GM21381 (cell line): ENCODE results near the gene PBX1.
"Not testable (repeated sequence)": the region's sequence is repeated elsewhere in the genome, so short reads cannot be mapped to it uniquely, and the experiment has no call there.

ENCODE experiments used
- ATAC-seq: cut with Tn5 transposase; IDR thresholded peaks from one replicate; pipeline ENCODE4 v1.9.1; 2021; ENCODE audit warnings: mild to moderate bottlenecking, moderate library complexity; ENCODE audit not compliant: unreplicated experiment

PBX1 gene

DNA sequence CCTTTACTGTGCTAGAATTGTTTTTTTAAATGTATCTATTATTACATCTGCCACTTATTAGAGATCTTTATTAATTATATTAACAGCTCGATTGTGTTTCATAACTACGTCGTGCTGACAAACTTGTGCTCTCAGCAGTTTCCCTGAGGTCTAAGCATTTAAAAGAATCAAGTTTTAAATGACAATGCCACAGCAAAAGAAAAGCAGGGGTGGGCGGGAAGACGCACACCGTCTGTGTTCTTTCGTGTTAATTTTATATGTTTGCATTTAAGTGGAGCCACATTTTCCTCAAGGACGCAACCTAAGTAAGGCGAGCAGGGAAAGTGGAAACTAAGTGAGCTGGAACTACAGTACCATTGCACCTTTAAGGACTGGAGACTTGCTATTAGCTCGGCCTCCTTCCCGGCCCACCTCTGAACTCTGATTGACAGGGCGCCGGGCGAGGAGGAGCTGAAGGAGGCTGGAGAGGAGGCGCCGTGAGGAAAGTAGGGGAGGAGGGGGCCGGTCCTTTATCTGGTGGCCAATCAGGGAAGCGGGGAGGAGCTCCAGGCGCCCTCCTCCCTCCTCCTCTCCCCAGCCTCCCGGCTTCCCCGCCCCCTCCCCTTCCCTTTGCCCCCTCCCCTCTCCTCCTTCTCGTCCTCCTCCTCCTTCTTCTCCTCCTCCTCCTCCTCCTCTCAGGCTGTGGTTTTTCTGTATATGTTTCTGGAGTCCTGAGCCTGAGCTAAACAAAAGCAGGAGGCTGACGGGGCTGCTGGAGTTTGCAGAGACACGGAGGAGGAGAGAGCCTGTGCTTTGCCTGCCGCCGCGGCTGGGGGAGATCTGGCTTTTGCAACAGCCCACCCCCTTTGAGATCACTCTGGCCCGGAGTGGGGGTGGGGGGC is at the start of gene PBX1:
Gene PBX1, plus strand, starts transcription at position 724 of the 881 bp plus-strand sequence.
- ATAC-seq = peak; percentile 100

DNA sequence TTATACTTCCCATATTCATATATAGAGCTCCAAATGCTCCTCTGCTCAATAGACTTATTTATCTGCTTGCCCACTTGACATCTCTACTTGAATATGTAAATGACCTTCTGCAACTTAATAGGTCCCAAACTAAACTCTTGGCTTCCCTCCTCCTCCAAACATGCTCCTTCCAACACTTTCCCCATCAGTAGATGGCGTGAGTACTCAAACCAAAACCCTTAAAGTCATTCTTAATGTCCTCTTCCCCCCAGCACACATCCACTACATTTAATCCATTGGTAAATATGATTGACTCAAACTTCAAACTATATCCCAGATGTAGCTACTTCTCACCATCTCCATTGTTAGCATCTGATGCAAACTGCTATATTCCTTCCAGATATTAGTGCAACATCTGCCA is 48.5 kb upstream of the PBX1 start:
- ATAC-seq = no peak

DNA sequence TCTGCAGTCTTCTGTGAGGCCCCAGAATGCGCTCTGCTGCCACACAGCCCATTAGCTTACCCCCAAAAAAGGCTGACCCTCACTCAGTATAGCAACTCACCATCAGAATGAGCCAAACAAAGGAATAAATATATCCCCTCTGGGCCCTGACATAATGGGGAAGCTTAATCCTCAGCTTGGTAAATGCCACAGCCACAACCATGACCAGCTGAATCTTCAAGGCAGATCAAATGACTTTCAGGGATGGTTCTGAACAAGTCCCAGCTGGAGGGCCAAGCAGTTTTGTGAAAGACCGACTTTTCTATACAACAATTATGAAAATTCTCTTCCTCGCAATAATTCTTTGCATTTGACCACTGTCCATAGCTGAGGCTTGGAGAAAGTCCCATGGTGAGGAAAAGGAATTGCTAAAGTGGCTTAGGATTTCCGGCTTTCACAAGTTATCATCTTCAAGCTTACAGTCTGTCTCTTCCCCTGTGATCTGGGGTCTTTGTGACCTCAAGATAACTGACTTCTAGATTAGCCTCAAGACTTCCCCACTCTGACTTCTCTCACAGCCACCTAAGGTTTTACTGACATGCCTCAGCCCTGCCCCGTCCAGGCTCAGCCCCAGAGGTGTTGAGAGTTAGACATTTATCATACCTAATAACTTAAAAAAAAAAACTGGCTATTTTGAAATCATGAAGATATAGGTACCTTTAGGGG is 47.8 kb upstream of the PBX1 start:
- no peak for ATAC-seq

DNA sequence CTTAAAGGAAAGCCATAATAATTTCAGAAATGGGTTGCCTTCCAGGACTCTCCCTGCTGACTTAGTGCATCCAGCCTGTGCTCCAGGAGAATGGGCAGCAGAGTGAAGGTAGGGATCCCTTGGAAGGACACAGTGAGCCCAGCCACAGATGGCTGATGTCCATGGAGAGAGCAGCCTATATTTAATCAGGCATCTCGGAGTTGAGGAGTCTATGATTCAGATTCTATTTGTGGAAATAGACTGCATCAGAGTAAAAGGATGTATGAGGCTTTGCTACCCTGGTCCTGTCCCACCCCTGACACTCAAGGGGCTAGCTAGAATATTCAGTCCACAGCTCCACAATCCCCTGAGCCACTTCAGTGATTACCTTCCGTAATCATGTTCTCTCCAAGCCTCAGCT is 43.8 kb upstream of the PBX1 start:
- no peak for ATAC-seq

DNA sequence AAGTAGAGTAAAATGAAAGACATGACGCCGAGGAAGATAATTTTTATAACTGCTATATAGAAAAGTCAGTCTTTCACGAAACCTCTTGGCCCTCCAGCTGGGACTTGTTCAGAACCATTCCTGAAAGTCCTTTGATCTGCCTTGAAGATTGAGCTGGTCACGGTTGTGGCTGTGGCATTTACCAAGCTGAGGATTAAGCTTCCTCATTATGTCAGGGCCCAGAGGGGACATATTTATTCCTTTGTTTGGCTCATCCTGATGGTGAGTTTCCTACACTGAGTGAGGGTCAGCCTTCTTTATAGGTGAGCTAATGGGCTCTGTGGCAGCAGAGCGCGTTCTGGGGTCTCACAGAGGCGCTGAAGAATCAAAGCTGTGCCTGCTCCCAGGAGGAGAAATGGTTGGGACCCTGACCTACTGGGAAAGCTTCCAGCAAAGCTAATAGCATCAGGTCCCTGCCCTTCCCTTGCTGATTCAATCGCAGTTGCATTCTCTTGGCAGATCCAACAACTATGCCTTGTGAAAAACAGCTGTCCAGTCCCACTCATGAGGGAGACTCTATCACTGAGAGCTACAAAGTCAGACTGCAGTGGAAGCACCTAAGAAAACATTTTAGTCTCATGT is 43.2 kb upstream of the PBX1 start:
- no peak for ATAC-seq

DNA sequence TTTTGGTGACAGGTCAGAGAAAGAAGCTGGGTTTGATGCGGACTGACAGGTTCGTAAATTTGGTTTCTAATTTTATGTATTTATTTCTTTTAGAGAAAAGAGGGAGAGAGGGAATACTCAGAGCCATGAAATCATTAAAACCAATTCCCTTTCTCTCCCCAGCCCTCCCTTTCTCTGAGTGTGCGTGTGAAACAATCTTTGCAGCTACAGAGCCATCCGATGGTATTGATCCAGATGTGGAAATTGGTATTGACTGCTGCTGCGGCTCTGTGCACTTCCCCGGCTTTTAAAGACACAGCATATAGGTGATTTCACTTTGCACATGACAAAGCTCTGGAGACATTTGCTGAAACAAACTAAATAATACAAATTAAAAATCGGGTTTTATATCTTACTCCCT is 42.4 kb upstream of the PBX1 start:
- no peak for ATAC-seq

DNA sequence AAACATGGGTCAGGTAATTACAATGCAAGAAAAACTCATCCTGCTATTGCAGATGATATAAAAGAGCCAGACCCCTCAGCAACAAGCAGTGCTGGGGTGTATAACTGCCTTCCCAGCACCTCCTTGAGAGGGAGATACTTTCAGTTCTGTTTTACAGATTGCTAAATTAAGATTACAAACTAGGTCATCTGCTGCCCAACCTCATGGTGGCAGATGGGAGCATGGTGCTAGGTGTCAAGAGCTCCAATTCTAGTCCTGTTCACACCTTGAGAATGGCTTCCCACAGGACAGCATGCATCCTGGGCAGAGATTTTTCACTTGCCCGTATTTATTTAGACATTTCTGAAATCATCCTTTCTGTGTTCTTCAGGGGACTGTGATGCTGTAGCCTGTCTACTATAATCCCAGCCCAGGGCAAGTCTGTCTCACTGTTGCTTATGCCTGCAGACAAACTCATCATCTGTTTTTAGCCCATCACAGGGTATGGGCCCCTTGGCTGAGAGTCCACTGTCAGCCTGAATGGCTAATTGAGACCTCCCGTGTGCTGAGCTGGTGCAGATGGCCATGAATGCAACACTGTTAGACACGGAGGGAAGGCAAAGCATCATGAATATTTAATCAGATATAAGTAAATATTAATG is 40.2 kb upstream of the PBX1 start:
- no peak for ATAC-seq

DNA sequence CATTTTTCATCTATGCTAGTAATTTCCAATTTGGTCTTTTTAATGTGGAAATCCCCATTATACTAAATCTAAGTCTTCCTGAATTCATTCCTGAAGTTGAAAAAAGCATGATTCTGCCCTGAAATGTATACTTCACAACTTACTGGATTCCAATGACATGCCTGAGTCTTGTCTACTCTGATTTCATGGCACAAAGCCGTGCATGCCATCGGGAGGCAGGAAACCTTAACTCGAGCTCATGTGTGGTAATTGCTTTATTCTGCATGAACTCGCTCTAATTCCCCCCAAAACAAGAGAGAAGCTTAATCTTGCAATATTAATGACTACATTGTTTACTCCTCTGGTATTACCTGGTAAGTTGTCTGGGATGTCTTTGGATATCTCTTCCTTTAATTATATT is 39.6 kb upstream of the PBX1 start:
- no peak for ATAC-seq

DNA sequence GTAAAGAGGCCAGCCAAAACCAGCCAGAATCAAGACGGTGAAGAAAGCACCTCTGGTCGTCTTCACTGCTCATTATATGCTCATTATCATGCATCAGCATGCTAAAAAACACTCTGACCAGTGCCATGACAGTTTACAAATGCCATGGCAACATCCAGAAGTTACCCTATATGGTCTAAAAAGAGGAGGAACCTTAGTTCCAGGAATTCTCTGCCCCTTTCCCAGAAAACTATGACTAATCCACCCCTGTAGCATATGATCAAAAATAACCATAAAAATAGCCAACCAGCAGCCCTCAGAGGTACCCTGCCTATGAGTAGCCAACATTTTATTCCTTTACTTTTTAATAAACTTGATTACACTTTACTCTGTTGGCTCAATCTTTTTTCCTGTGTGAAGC is 34.2 kb upstream of the PBX1 start:
- no peak for ATAC-seq

DNA sequence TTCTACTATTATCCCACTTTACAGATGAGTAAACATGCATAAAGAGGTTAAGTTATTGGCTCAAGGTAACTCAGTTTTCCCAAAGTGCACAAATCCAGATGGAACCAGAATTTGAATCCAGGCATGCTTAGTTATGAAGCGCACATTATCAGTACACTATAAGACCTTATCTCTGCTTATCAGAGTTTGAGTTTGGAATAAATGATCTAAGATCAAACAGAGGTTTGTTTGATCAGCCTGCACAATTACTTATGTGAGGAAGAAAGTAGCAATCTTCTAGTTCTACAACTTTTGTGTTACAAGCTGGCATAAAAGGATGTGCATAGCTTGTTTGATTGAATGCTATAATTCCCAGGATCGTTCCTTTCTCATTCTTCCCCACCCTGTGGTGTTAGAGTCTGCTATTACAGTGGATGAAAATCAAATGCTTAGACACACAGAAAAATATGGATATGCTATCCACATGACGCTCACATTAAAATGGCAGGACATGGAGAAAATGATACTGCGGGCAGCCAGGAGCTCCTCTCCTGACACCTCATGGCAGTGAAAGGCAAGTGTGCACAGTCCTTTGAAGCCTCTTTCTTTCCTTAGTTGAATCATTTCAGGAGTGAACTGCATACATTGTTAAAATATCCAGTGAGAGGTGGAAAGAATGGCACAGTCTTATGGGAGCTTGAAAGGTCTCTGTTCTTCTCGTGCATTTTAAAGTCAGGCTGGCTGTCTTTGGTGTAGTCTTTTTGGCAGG is 23.9 kb upstream of the PBX1 start:
- no peak for ATAC-seq

DNA sequence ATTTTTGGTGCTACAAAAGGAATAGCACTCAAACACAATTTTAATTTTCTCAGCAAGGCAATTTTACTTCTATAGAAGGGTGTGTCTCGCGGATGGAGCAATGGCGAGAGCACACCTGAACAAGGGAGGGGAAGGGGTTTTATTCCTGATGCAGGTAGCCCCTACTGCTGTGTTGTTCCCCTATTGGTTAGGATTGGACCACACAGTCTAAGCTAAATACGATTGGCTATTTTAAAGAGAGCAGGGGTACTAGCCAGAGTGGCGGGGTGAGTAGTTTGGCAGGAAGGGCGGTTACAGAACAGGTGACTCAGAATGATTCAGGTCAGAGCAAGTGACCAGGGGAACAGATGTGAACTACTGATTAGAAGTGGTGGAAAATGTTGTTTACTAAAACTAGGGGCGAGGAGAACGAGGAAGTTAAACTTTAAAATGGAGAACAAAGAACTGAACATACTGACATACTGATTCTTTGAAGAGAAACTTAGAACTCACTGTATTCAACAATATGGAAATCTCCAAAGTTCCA is 6.5 kb upstream of the PBX1 start:
- not testable (repeated sequence) for ATAC-seq

DNA sequence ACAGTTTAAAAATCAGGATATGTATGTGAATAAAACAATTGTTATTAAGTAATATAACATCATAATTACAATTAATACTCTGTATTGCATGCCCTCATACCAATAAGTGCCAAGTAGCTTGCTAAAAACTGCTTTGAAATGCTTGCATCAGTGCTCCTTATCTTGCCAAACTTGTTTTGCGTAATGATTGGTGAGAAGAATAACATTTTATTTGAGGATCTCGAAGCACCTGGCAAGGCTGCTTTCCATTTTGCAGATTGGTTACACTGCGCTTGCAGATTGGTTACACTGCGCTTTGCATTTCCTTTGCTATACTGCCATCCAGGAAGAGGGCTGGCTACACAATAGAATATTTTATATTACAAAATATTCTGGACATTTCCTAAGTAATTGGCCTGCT is 1.7 kb upstream of the PBX1 start:
- no peak for ATAC-seq

DNA sequence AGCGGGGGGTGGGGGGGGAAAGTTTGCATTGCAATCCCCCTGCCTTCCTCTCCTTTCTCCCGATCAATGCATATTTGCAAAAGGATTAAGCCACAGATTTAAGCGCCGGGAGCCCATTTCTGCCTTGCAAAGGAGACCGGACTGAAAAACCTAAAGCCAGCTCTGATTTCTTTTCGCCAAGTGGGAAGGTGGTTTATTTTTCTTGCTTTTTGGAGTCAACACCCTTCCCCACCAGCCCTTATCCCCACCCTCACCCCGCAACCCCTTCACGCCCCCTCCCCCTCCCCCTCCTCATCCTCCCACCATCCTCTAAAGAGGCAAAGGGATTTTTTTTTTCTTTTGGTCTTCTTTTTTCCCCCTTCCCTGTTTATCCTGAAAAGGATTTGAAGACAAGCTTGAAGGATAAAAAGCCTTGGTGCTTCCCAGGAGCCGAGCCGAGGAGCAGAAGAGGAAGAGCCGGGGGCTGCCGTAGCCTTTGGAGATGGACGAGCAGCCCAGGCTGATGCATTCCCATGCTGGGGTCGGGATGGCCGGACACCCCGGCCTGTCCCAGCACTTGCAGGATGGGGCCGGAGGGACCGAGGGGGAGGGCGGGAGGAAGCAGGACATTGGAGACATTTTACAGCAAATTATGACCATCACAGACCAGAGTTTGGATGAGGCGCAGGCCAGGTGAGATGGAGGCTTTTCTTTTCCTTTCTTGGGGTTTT is 513 bp downstream of the PBX1 start:
- no peak for ATAC-seq

DNA sequence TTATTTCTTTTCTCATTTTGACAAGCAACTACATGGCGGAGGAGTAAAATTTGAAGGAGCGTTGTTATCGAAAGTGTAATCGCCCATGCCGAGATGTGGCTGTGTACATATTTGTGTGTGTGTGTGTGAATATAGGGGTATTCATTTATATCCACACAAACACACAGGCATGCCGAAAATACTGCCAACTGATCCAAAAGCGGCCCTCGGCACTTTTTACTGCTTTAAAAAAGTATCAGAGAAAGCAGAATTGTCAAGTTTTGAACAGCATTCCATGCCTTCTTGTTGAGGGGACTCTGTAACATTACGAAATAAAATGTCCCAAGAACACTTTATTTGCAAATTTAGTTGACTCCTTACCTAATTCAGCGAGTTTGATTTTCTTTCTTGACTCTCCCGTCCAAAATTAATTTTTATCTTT is 1.1 kb downstream of the PBX1 start:
- ATAC-seq = no peak

DNA sequence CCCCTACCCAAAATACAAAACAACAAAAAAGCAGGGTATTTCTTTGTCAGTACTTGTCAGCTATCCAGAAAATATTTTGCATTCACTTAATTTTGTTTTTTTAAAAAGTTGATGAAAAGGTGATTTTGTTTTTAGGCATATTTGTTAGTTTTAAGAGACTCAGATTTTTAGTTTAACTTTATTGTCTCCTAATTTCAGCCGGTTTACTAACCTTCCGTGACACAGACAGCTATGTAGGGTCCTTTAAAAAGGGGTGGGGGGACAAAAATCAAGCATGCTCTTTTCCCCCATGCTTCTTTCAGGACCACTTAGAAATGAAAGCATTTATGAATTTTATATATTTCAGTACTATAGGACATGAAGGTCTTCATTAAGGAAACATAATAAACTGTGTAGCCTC is 1.6 kb downstream of the PBX1 start:
- ATAC-seq = no peak

DNA sequence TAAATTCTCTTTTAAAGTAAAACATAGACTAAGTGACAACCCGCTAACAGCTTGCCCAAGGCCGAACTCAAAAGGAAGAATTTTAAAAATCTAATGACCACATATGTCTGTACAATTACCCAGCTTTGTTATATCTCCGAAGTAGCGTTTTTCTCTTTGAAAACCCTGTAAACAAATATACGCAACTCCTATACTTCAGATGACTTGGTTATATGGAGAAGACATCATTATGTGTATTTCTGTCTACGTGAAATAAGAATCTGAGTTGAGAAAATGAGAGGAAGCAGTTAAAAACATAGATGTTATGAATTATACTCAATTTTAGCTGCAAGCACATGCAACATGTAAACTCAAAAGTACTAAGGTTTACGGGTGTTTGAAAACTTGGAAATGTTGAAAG is 2.0 kb downstream of the PBX1 start:
- ATAC-seq = no peak

DNA sequence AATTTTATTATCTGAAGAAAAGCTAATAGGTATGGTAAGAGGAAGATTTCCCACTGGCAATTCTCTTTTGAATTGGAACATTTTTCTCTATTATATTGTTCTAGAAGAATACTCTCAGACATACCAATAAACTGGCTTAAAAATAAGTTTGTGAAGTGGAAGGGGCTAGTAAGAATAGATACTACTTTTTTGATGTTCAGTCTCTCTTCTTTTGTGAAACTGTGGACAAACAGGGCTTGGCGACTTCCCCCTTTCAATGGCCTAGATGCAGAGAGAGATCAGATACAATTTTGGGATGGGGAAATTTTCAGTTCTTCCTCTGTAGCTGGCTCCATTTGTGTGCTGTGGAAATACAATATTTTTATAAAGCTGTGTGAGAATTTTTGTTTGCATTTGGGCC is 2.5 kb downstream of the PBX1 start:
- no peak for ATAC-seq

DNA sequence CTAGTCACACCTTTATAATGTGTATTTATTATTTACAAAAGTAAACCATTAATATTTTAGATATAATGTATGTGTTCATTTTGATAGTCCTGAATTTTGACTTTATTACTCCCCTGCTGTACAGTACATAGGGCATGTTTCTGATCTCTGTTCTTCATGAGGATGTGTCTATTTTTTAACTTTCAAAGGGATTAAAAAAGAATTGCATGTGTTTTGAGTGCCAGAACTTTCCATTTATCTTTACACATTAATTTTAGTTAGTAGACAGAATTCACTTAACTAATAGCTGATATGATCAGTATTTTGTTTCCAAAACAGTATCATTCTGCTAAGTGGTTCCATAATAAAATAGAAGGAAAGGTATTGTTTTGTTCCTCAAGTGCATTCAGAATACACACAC is 3.1 kb downstream of the PBX1 start:
- ATAC-seq = no peak

DNA sequence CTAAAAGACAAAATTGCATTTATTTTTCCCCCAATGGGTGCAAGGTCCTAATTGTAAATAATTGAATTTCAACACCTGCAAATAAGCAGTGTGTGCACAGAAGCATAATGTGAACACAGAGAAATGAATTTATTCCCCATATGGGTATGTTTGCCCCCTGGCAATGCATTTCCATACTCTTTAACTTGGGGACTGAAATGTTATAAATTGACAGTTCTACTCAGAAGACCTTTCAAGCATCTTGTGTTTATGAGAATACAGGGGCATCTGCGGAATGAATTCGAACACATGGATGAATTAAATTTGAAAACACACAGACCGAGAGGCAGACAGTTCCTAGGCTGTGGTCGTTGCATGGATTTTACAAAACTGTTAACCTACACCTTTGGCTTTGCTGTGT is 3.5 kb downstream of the PBX1 start:
- no peak for ATAC-seq

DNA sequence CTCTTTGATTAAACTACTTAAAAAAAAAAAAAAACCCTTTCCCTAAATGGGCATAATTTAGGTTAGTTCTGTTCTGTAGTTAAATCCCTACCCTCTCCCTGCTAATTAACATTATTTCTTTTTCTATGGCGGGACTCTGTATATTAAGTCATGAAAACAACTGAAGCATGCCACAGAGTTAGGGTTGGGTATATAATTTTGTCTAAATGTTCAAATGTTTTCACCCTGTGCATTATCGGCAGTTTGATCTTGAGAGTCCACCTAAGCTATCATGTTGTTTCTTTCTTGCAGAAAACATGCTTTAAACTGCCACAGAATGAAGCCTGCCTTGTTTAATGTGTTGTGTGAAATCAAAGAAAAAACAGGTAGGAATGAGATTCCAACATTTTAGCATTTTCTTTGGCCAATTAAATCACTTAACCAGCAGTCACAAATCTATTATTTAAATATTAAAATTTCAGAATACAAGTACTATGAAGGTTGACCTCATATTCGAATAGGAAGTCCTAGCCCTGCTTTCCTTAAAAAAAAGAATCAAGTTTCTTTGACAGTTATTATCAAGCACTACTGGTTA is 4.0 kb downstream of the PBX1 start:
- ATAC-seq = no peak
